ENCODE measurements around the gene RNF217.

DNA sequence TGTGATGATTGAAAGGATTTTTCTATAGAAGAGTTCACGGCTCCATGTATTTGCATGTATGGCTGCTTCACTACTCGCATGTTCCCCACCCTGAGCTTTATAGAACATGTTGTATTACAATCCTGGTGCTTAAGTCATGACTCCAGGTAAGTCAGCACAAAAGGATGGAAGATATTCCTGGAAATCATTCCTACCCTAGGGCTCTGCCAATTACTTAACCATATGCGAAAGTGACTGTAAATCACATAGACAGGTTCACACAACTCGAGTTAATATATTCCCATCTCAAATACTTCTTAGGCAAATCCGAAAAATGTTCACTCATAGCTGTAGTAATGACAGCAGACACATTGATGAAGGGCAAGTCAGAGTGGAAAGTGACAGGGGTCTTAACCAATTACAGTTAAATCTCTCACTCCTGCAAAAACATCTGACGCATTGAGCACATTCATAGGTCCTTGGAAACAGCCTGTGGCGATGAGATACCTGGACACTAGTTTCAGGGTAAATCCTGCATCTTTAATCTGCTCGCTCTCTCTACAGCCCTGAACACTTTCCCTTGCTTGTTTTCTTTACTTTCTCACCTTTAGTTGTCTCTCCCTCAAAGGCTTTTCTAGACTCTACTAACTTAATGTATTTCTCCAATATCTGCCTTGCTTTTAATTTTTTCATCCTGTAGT, 35.1 kb downstream of the RNF217 start:
- TF ChIP-seq EZH2 (IDR thresholded peaks at IDR 0.05; ENCODE audit: low read depth): no peak
- TF ChIP-seq, protein P1, sequence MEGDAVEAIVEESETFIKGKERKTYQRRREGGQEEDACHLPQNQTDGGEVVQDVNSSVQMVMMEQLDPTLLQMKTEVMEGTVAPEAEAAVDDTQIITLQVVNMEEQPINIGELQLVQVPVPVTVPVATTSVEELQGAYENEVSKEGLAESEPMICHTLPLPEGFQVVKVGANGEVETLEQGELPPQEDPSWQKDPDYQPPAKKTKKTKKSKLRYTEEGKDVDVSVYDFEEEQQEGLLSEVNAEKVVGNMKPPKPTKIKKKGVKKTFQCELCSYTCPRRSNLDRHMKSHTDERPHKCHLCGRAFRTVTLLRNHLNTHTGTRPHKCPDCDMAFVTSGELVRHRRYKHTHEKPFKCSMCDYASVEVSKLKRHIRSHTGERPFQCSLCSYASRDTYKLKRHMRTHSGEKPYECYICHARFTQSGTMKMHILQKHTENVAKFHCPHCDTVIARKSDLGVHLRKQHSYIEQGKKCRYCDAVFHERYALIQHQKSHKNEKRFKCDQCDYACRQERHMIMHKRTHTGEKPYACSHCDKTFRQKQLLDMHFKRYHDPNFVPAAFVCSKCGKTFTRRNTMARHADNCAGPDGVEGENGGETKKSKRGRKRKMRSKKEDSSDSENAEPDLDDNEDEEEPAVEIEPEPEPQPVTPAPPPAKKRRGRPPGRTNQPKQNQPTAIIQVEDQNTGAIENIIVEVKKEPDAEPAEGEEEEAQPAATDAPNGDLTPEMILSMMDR (conservative IDR thresholded peaks at IDR 0.05): no peak

Data from PC-9 (cell line).